T-helper 22 cell (primary cell): ENCODE results near the gene AFF3.
"Not testable (repeated sequence)": the region's sequence is repeated elsewhere in the genome, so short reads cannot be mapped to it uniquely, and the experiment has no call there.

Source experiments
- DNase-seq: peaks from one replicate; pipeline ENCODE4 v3.0.0-alpha.2; 2020; ENCODE audit warnings: low read depth

Gene AFF3

GRCh38 chr2:99737537-99737936 lies 404.9 kb downstream of the AFF3 start:
- no peak for DNase-seq

- no peak for DNase-seq
Measured at GRCh38 chr2:99735753-99736152, 406.6 kb downstream of the AFF3 start.

GRCh38 chr2:99735314-99735713 lies 407.1 kb downstream of the AFF3 start:
- DNase-seq, result not testable (repeated sequence)

GRCh38 chr2:99734236-99734635 lies 408.2 kb downstream of the AFF3 start:
- no peak for DNase-seq

DNA sequence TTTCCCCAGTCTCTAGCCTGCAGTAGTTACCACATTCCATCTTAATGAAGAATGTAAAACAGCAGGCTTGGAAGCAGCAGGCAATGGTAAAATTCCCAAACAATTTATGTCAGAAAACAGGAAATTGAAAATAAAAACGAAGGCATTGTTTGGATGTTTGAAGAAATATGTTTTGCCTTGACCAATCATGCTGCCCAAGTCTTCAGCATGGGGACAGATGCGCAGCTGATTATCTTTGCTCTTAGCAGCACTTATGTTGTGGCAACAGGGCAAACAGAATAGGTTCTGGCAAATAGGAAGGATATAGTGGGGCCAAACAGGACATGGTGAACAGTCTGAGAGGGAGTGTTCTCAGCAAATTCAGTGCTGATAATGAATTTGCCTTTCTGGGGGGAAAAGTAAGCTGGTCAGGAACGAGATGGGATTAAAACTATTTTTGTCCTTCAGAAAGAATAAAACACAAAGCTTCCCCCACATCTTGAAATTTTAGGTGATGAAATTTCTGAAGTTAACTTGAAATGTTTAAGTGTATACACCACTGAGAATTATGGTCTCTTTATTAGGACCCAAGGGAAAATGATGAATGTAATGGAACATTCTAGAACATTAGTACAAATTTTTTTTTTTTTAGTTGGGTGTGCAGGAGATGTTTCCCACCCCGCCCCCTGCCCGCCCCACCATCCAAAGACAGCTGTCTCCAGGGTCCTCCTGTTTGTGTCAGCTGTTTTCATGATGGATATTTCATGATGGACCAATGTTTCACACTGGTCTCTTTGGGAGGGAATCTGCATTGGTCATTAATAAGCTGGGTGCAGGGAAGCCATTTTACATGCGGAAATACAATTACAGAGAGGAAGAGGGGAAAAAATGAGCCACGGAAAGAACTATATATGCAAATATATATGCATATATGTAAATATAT lies 413.0 kb downstream of the AFF3 start:
- DNase-seq, result no peak

- no peak for DNase-seq
Measured at GRCh38 chr2:99728166-99728565, 414.2 kb downstream of the AFF3 start.

- DNase-seq, result no peak
Measured at GRCh38 chr2:99727199-99727598, 415.2 kb downstream of the AFF3 start.

GRCh38 chr2:99726691-99727090 lies 415.7 kb downstream of the AFF3 start:
- no peak for DNase-seq

DNA sequence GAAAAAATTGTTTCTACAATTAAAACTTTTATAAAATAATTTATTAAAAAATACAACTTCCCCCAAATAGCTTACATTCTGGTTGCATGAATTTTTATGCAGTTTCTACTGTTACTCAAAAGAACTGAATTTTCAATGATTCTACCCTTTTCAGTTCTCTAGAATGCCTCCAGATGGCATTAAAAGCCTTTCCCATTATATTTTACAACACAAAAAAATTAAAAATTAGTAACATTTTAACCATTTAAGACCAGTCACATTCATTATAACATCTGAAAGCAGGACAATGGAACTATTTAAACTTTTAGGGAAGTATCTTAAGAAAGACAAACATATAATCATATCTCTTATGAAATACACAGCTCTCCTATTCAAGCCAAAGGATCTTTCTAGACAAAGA lies 416.6 kb downstream of the AFF3 start:
- no peak for DNase-seq

DNA sequence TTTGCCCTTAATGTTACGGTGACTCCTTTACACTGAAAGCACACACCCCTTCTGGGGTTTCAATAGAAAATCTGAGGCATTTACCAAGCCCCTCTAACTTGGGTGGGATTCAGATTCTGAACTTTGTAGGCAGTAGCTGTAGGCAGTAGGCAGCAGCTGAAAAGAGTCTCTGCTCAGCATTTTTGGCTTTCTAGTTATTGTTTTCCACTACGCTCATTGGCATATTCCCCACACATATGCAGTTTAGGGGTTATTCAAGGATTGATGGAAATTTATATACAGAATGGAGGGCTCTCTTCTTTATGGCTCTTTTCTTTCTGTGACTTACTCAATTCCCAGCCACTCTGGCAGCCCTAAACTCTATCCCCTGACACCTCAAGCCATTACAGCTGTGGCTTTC lies 419.9 kb downstream of the AFF3 start:
- DNase-seq, result no peak

GRCh38 chr2:99719102-99719501 lies 423.3 kb downstream of the AFF3 start:
- DNase-seq, result no peak

DNA sequence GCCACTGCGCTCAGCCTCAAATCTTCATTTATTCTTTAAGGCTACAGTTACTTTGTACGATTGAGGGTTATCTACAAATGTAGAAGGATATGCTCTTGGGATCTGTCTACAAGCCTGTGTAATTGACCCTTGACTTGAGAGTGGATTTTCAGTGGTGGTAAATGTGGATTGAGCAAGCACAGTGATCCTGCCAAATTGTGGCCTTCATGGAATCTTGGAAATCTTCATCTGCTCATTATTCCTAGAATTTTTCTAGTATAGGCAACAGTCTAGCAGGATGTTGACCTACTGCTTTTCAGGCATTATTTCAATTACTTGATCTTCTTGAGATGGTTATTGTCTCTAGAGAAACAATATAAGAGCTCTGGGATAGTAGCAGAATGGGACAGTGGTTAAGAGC lies 426.4 kb downstream of the AFF3 start:
- DNase-seq, result no peak

GRCh38 chr2:99714349-99714748 lies 428.0 kb downstream of the AFF3 start:
- DNase-seq, result no peak

DNA sequence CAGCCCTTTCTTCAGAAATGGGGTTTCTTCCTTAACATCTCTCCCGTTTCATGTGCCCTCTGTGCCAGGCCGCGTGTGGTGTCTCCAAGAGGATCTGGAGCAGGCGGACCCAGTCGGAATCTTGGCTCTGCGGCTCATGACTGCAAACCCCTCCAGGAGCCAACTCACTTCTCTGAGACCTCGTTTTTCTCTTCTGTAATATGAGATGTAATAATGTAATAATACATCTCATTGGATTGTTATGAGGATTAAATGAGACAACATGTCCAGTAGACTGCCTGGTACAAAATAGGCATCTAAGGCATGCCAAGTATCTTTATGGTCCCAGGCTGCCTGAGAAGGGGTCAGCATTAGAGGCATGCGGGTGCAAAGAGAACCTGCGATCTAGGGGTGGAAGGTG lies 431.2 kb downstream of the AFF3 start:
- DNase-seq, result no peak

DNA sequence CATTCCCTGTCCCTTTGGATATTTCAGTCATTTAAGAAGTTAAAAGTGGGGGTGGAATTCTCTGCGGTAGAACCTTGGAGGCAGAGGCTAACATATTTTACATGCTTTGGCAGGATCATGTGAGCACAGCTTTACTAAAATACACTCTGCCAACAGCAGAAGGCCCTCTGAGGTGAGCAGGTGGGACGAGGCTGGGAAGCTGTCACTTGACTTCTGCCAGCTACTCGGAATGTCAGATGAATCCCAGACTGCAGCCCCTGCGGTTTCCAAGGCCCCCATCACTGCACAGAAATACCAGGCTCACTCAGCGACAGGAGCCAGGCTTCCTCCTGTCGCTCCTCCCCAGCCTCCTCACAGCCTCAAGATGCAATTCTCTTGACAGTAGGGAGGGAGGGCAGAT lies 431.7 kb downstream of the AFF3 start:
- no peak for DNase-seq

DNA sequence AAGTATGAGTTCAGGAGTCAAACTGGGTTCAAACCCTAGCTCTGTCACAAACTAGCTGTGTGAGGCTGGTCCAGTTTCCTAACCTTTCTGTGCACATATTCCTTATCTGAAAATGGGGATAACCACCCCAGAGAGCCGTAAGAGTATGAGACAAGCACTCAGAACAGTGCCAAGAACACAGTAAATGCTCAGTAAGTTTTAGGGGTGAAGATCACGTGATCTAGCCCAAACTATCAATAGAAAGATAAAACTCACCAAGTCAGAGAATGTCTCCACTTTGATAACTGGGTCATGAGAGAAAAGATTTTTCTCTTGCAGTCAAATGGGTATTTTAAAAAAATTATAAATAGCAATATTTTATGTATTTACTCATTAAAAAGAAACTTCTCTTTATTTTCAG lies 433.2 kb downstream of the AFF3 start:
- no peak for DNase-seq

- no peak for DNase-seq
Measured at GRCh38 chr2:99708231-99708630, 434.2 kb downstream of the AFF3 start.

- DNase-seq, result no peak
Measured at GRCh38 chr2:99707592-99707991, 434.8 kb downstream of the AFF3 start.

- no peak for DNase-seq
Measured at GRCh38 chr2:99706735-99707134, 435.7 kb downstream of the AFF3 start.

DNA sequence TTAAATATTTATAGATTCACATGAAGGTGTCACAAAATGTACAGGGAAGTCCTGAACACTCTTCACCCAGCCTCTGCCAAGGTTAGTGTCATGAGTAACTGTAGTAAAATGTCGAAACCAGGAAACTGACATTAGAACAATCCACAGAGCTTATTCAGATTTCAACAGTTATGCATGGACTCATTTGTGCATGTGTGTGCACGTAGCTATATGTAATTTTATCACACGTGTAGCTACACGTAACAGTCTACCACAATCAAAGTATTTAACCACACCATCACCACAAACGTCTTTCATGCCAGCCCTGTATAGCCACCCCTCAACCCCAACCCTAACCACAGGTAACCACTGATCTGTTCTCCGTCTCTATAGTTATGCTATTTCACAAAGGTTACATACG lies 440.9 kb downstream of the AFF3 start:
- no peak for DNase-seq

DNA sequence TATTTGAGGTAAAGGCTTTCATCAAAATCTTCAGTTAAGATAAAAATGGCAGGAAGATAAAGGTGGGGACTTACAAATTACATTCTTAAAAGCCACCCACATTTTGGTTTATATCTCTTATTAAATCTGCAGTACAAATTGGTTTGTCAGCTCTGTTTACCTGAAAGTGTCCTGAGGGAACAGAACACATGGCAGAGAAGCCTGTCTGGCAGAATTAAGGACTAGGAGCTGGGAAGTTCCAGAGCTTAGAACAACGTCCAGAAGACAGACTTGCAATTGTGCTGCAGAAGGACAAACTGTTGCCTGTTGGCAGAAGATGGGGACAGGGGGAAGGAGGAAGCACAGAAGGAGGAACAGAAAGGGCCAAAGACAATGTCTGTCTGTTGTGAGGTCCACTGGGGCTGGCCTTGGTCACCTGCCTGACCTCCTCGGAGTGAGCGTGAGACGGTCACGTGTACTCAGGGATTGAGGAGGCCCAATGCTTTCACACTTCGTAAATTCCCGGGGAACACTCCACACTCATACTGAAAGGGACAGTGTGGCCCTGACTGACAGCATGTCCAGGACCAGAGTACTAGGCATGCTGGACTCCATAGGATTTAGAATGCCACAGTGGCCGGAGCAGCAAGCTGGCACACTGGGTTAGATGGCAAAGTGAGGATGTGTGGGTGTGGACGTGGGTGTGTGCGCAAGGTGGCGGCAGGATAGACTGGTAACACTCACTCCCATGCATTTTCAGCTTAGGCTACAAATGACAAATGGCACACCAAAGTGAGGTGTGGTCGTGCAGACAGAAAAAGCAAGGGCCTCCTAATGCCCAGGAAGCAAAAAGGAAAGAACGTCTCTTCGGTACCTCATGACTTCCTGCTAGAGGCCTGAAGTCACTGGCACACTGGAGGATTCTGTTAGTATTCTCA lies 441.6 kb downstream of the AFF3 start:
- DNase-seq, result no peak

- DNase-seq, result no peak
Measured at GRCh38 chr2:99698896-99699295, 443.5 kb downstream of the AFF3 start.
